Astrocyte (in vitro differentiated cells and primary cell): ENCODE measurements around the gene CDH13. TPM values are rescaled to one million over a fixed set of nuclear protein-coding genes. Genes with fewer than 3 reads are reported as not detected.

Experiments used
- DNase-seq: peaks from one replicate; pipeline ENCODE4 v3.0.0-alpha.2; 2010; ENCODE audit warnings: low read depth
- FAIRE-seq: peaks from 2 replicates; lab custom pipeline; 2011; peaks lifted over from hg19 to GRCh38; lab: Jason Lieb, UNC
- H2AFZ ChIP-seq: 2 replicates; pipeline ENCODE4 v1.6.0; 2012; ENCODE audit warnings: low read depth, low read length, inconsistent platforms
- H3K27ac ChIP-seq: 2 replicates; pipeline ENCODE4 v1.5.1; 2011; ENCODE audit warnings: low read depth, low read length, inconsistent platforms
- H3K27me3 ChIP-seq: 2 replicates; pipeline ENCODE4 v1.6.0; 2011; ENCODE audit warnings: low read length, inconsistent platforms; ENCODE audit not compliant: insufficient read depth
- H3K36me3 ChIP-seq: 2 replicates; pipeline ENCODE4 v1.5.1; 2011; ENCODE audit warnings: low read length, inconsistent platforms; ENCODE audit not compliant: insufficient read depth
- H3K4me1 ChIP-seq: 2 replicates; pipeline ENCODE4 v1.5.1; 2011; ENCODE audit warnings: low read length, inconsistent platforms; ENCODE audit not compliant: insufficient read depth
- H3K4me2 ChIP-seq: 2 replicates; pipeline ENCODE4 v1.6.0; 2012; ENCODE audit warnings: low read length, inconsistent platforms
- H3K4me3 ChIP-seq: 2 replicates; pipeline ENCODE4 v1.5.1; 2011; ENCODE audit warnings: low read depth, mild to moderate bottlenecking, low read length, inconsistent platforms; ENCODE audit not compliant: insufficient read depth
- H3K79me2 ChIP-seq: 2 replicates; pipeline ENCODE4 v1.6.0; 2012; ENCODE audit warnings: mild to moderate bottlenecking, low read length, inconsistent platforms; ENCODE audit not compliant: insufficient read depth
- H3K9ac ChIP-seq: 2 replicates; pipeline ENCODE4 v1.6.0; 2012; ENCODE audit warnings: mild to moderate bottlenecking, low read length, inconsistent platforms
- H3K9me3 ChIP-seq: 2 replicates; pipeline ENCODE4 v1.5.1; 2012; ENCODE audit warnings: low read depth, mild to moderate bottlenecking, low read length, inconsistent platforms; ENCODE audit not compliant: insufficient read depth
- H4K20me1 ChIP-seq: 2 replicates; pipeline ENCODE4 v1.6.0; 2012; ENCODE audit warnings: low read length, inconsistent platforms; ENCODE audit not compliant: insufficient read depth
- H3K27ac Mint-ChIP-seq: one replicate; pipeline ENCODE4 v1.8.0; 2021; ENCODE audit warnings: mild to moderate bottlenecking, mixed read lengths; ENCODE audit not compliant: unreplicated experiment
- H3K27me3 Mint-ChIP-seq: one replicate; pipeline ENCODE4 v1.8.0; 2021; ENCODE audit warnings: low read depth, mixed read lengths; ENCODE audit not compliant: unreplicated experiment
- H3K36me3 Mint-ChIP-seq: one replicate; pipeline ENCODE4 v1.8.0; 2021; ENCODE audit warnings: low read depth, mixed read lengths; ENCODE audit not compliant: unreplicated experiment
- H3K4me1 Mint-ChIP-seq: one replicate; pipeline ENCODE4 v1.8.0; 2021; ENCODE audit warnings: low read depth, mixed read lengths; ENCODE audit not compliant: unreplicated experiment
- H3K4me3 Mint-ChIP-seq: one replicate; pipeline ENCODE4 v1.8.0; 2021; ENCODE audit warnings: mild to moderate bottlenecking, moderate library complexity, mixed read lengths; ENCODE audit not compliant: unreplicated experiment
- H3K9me3 Mint-ChIP-seq: one replicate; pipeline ENCODE4 v1.8.0; 2021; ENCODE audit warnings: mild to moderate bottlenecking, mixed read lengths; ENCODE audit not compliant: unreplicated experiment
- EZH2 ChIP-seq: IDR thresholded peaks from 2 replicates; pipeline ENCODE4 v1.6.1; 2012; ENCODE audit warnings: mild to moderate bottlenecking, low read length, inconsistent platforms; ENCODE audit not compliant: insufficient read depth
- total RNA-seq: library from RNA; stranded (reverse); gene quantifications from 2 replicates; pipeline ENCODE4 v1.2.1, GENCODE V29; 2021
- TF ChIP-seq, protein P1 (sequence below): IDR thresholded peaks from 2 replicates; pipeline ENCODE4 v1.5.1; 2011; ENCODE audit warnings: low read depth, mild to moderate bottlenecking, inconsistent platforms, low read length, moderate library complexity; ENCODE audit not compliant: insufficient read depth

The CDH13 gene
- total RNA-seq, 1 donor from 2014 or later = 41.7 TPM

GRCh38 chr16:82639666-82640336 lies 13.0 kb downstream of the CDH13 start:
- H3K4me1 ChIP-seq = peaks cover 35% of the 10 kb centered on the region
- peak overlapping the region; percentile 90 for H3K27ac ChIP-seq
- H3K9me3 ChIP-seq = no peaks in the 10 kb centered on the region
- H3K4me1 Mint-ChIP-seq = peaks cover 36% of the 10 kb centered on the region
- H3K27ac Mint-ChIP-seq = peak overlapping the region; percentile 36
- no peaks in the 10 kb centered on the region for H3K27me3 ChIP-seq
- no peaks in the 10 kb centered on the region for H4K20me1 ChIP-seq
- H3K27me3 Mint-ChIP-seq = no peaks in the 10 kb centered on the region
- H2AFZ ChIP-seq = no peak overlapping the region
- no peak overlapping the region for H3K4me3 ChIP-seq
- peak; percentile 41 for DNase-seq
- H3K79me2 ChIP-seq = peaks cover 81% of the 10 kb centered on the region
- H3K9ac ChIP-seq = peak overlapping the region; percentile 50
- TF ChIP-seq, protein P1, sequence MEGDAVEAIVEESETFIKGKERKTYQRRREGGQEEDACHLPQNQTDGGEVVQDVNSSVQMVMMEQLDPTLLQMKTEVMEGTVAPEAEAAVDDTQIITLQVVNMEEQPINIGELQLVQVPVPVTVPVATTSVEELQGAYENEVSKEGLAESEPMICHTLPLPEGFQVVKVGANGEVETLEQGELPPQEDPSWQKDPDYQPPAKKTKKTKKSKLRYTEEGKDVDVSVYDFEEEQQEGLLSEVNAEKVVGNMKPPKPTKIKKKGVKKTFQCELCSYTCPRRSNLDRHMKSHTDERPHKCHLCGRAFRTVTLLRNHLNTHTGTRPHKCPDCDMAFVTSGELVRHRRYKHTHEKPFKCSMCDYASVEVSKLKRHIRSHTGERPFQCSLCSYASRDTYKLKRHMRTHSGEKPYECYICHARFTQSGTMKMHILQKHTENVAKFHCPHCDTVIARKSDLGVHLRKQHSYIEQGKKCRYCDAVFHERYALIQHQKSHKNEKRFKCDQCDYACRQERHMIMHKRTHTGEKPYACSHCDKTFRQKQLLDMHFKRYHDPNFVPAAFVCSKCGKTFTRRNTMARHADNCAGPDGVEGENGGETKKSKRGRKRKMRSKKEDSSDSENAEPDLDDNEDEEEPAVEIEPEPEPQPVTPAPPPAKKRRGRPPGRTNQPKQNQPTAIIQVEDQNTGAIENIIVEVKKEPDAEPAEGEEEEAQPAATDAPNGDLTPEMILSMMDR = peak; percentile 75
- no peak for TF ChIP-seq EZH2
- H3K36me3 Mint-ChIP-seq = no peaks in the 10 kb centered on the region
- peak overlapping the region; percentile 58 for H3K4me2 ChIP-seq
- H3K9me3 Mint-ChIP-seq = no peaks in the 10 kb centered on the region
- no peak overlapping the region for H3K4me3 Mint-ChIP-seq
- no peaks in the 10 kb centered on the region for H3K36me3 ChIP-seq
- FAIRE-seq = no peak

GRCh38 chr16:82641336-82641984 lies 14.7 kb downstream of the CDH13 start:
- Histone ChIP-seq H4K20me1 (no peaks in the 10 kb centered on the region), H3K9ac (no peak overlapping the region), H3K9me3 (no peaks in the 10 kb centered on the region), H3K27me3 (no peaks in the 10 kb centered on the region), H3K4me1 (peaks cover 29% of the 10 kb centered on the region), H3K4me2 (no peak overlapping the region), H3K4me3 (no peak overlapping the region), H3K36me3 (no peaks in the 10 kb centered on the region), H3K79me2 (peaks cover 75% of the 10 kb centered on the region), H2AFZ (no peak overlapping the region), H3K27ac (peak overlapping the region; percentile 3)
- H3K36me3 Mint-ChIP-seq = no peaks in the 10 kb centered on the region
- H3K27me3 Mint-ChIP-seq = no peaks in the 10 kb centered on the region
- peak overlapping the region; percentile 10 for H3K27ac Mint-ChIP-seq
- H3K9me3 Mint-ChIP-seq = no peaks in the 10 kb centered on the region
- peaks cover 31% of the 10 kb centered on the region for H3K4me1 Mint-ChIP-seq
- TF ChIP-seq, protein P1 = peak; percentile 40
- TF ChIP-seq EZH2 = no peak
- no peak for FAIRE-seq
- H3K4me3 Mint-ChIP-seq = no peak overlapping the region
- DNase-seq = peak; percentile 25

- H3K27me3 ChIP-seq = no peaks in the 10 kb centered on the region
- H3K27ac ChIP-seq = no peak overlapping the region
- Mint-ChIP-seq H3K4me1 (peaks cover 25% of the 10 kb centered on the region), H3K27me3 (no peaks in the 10 kb centered on the region), H3K4me3 (no peak overlapping the region), H3K36me3 (no peaks in the 10 kb centered on the region), H3K27ac (no peak overlapping the region), H3K9me3 (no peaks in the 10 kb centered on the region)
- TF ChIP-seq, protein P1 = no peak
- TF ChIP-seq EZH2 = no peak
- no peaks in the 10 kb centered on the region for H3K9me3 ChIP-seq
- H3K9ac ChIP-seq = no peak overlapping the region
- no peaks in the 10 kb centered on the region for H4K20me1 ChIP-seq
- FAIRE-seq = no peak
- DNase-seq = no peak
- H2AFZ ChIP-seq = no peak overlapping the region
- peaks cover 22% of the 10 kb centered on the region for H3K4me1 ChIP-seq
- no peak overlapping the region for H3K4me3 ChIP-seq
- no peak overlapping the region for H3K4me2 ChIP-seq
- no peaks in the 10 kb centered on the region for H3K36me3 ChIP-seq
- peaks cover 82% of the 10 kb centered on the region for H3K79me2 ChIP-seq
Observed at GRCh38 chr16:82643136-82643535, 16.4 kb downstream of the CDH13 start.
